Keratinocyte (primary cell): ENCODE measurements around the gene KCNMA1. TPM values are rescaled to one million over a fixed set of nuclear protein-coding genes. Genes with fewer than 3 reads are reported as not detected.

Experiments used
- DNase-seq: peaks from one replicate; pipeline ENCODE4 v3.0.0-alpha.2; 2011; ENCODE audit warnings: low read depth, missing footprints, low spot score
- FAIRE-seq: peaks from 2 replicates; lab custom pipeline; 2011; peaks lifted over from hg19 to GRCh38; lab: Jason Lieb, UNC
- H2AFZ ChIP-seq: 2 replicates; pipeline ENCODE4 v1.6.0; 2012; ENCODE audit warnings: low read length, control low read depth, inconsistent platforms; ENCODE audit not compliant: control insufficient read depth
- H3K27ac ChIP-seq: 2 replicates; pipeline ENCODE4 v1.5.1; 2011; ENCODE audit warnings: low read length; ENCODE audit not compliant: control insufficient read depth, insufficient read depth
- H3K27me3 ChIP-seq: 3 replicates; pipeline ENCODE4 v1.6.0; 2011; ENCODE audit warnings: low read length; ENCODE audit not compliant: control insufficient read depth, insufficient read depth; ENCODE audit errors: extremely low read depth
- H3K36me3 ChIP-seq, 2 experiments: 2 replicates in 1 of 2; 3 replicates in 1 of 2; pipeline ENCODE4 v1.5.1; 2011; ENCODE audit warnings: low read length in 2 of 2, mild to moderate bottlenecking in 1 of 2; ENCODE audit not compliant: control insufficient read depth in 2 of 2, insufficient read depth in 2 of 2; ENCODE audit errors: extremely low read depth in 1 of 2
- H3K4me1 ChIP-seq: 3 replicates; pipeline ENCODE4 v1.5.1; 2011; ENCODE audit warnings: low read length; ENCODE audit not compliant: control insufficient read depth, insufficient read depth; ENCODE audit errors: extremely low read depth
- H3K4me2 ChIP-seq: 3 replicates; pipeline ENCODE4 v1.6.0; 2011; ENCODE audit warnings: low read depth, low read length; ENCODE audit not compliant: control insufficient read depth, insufficient read depth; ENCODE audit errors: extremely low read depth
- H3K4me3 ChIP-seq, 3 experiments: fragments of 200-600 bp in 1 of 3; sonication (generic) in 1 of 3; 2 replicates in 2 of 3; 3 replicates in 1 of 3; pipeline ENCODE4 v1.5.1; 2011 to 2016; ENCODE audit warnings: low read length in 3 of 3, mild to moderate bottlenecking in 3 of 3, control low read depth in 2 of 3, inconsistent platforms in 1 of 3, low read depth in 1 of 3, mixed read lengths in 1 of 3, mixed run types in 1 of 3, moderate library complexity in 1 of 3; ENCODE audit not compliant: control insufficient read depth in 2 of 3, insufficient read depth in 2 of 3; ENCODE audit errors: extremely low read depth in 1 of 3
- H3K79me2 ChIP-seq: 2 replicates; pipeline ENCODE4 v1.6.0; 2012; ENCODE audit warnings: low read length; ENCODE audit not compliant: control insufficient read depth, insufficient read depth
- H3K9ac ChIP-seq: 3 replicates; pipeline ENCODE4 v1.6.0; 2011; ENCODE audit warnings: low read length; ENCODE audit not compliant: control insufficient read depth, insufficient read depth; ENCODE audit errors: extremely low read depth
- H3K9me1 ChIP-seq: 3 replicates; pipeline ENCODE4 v1.6.0; 2011; ENCODE audit warnings: low read length; ENCODE audit not compliant: control insufficient read depth, insufficient read depth; ENCODE audit errors: extremely low read depth
- H3K9me3 ChIP-seq: 2 replicates; pipeline ENCODE4 v1.5.1; 2012; ENCODE audit warnings: low read depth, low read length; ENCODE audit not compliant: control insufficient read depth
- H4K20me1 ChIP-seq: 3 replicates; pipeline ENCODE4 v1.6.0; 2011; ENCODE audit warnings: low read length; ENCODE audit not compliant: control insufficient read depth, insufficient read depth; ENCODE audit errors: extremely low read depth
- CTCF ChIP-seq, 3 experiments: IDR thresholded peaks in 1 of 3; conservative IDR thresholded peaks in 1 of 3; optimal IDR thresholded peaks in 1 of 3; 2 replicates in 2 of 3; 3 replicates in 1 of 3; pipeline versions ENCODE3 to v1.5.1; 2011; ENCODE audit warnings: low read length in 3 of 3, mild to moderate bottlenecking in 3 of 3, moderate library complexity in 2 of 3, control low read depth in 1 of 3, inconsistent platforms in 1 of 3; ENCODE audit not compliant: insufficient read depth in 2 of 3; ENCODE audit errors: extremely low read depth in 1 of 3
- EZH2 ChIP-seq: IDR thresholded peaks from one replicate; pipeline ENCODE4 v1.6.1; 2012; ENCODE audit warnings: inconsistent platforms, mild to moderate bottlenecking, low read length, moderate library complexity
- dilution Hi-C: fragments of 300-500 bp; cut with MboI; formaldehyde crosslinking; loops from one replicate; pipeline ENCODE4 v1.7.0; 2020; ENCODE audit warnings: low sequenced_read_pairs; ENCODE audit not compliant: extremely low pct_ligation_motif_present
- polyA plus RNA-seq, 5 experiments: library from polyadenylated mRNA; depleted of rRNA in 3 of 5; stranded (reverse) in 3 of 5; stranded (forward) in 1 of 5; unstranded in 1 of 5; fragments of >200 nt; gene quantifications; 1 replicate in 1 of 5; 2 replicates in 3 of 5; 3 replicates in 1 of 5; pipeline versions ENCODE4 v1.2.1 to v1.2.3, GENCODE V29; 2011 to 2012; ENCODE audit warnings: missing spikeins in 2 of 5, low read depth in 1 of 5, low replicate concordance in 1 of 5

Gene KCNMA1
- polyA plus RNA-seq, 1 donor (not counting 4 experiments of a cell fraction or from before 2014, with no cell fraction given), result 6.3 TPM

GRCh38 chr10:77144656-77145055, 493.0 kb downstream of the KCNMA1 start:
- Histone ChIP-seq H3K27ac (no peak overlapping the region), H3K4me2 (no peak overlapping the region), H2AFZ (no peak overlapping the region), H3K9ac (no peak overlapping the region), H4K20me1 (no peaks in the 10 kb centered on the region), H3K4me1 (peaks cover 11% of the 10 kb centered on the region), H3K9me1 (no peaks in the 10 kb centered on the region), H3K9me3 (no peaks in the 10 kb centered on the region), H3K4me3 (no peak overlapping the region), H3K27me3 (no peaks in the 10 kb centered on the region), H3K79me2 (no peaks in the 10 kb centered on the region), H3K36me3 (no peaks in the 10 kb centered on the region)
- TF ChIP-seq CTCF (optimal IDR thresholded peaks at IDR 0.05 in 1 of 3, IDR thresholded peaks at IDR 0.05 in 1 of 3, conservative IDR thresholded peaks at IDR 0.05 in 1 of 3; ENCODE audit: extremely low read depth in 1 of 3, insufficient read depth in 2 of 3, low read length in 3 of 3) (no peak), EZH2 (no peak)
- dilution Hi-C loops, result no loop called here
- FAIRE-seq, result no peak
- no peak for DNase-seq

DNA sequence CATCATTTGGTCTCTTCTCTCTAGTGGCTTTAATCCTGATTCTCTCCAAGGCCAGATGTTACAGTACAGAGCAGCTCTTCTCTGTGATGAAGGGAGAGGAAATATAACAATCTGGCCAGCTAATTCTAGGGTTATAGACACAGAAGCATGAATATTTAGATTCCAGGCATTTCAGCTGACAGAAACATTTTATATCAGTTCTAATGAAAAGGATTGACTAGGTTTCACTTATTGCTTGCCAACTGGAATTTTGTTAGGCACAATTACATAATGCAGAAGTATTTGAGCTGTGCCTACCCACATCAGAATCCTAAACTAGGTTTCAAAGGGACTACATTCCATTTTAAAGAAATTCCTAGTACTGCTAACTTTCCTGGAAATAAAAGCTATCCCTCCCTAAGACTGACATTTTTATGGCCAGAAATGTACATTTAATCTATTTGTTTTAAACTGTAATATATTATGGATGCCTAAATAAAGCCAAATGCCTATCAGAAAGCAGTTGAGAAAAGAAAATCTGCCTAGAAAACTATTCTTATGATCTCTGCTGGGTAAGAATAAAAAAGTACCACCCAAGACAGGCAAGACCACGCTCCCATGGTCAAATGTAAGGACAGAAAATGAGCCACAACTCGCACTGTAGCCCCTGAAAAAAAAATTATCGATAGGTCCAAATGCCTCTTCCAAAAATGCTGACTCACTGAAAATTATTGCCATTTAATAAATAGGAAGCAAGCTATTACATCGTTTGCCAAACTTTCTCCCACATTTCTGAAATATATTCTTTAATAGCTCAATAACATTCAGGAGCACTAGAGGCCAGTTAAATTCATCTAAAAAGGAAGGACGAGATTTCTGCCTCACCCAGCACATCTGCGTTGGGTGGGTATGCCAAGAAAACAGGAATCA, 498.1 kb downstream of the KCNMA1 start:
- Histone ChIP-seq H4K20me1 (no peaks in the 10 kb centered on the region), H3K9me1 (no peaks in the 10 kb centered on the region), H3K79me2 (no peaks in the 10 kb centered on the region), H3K4me3 (no peak overlapping the region), H3K9ac (no peak overlapping the region), H3K27me3 (no peaks in the 10 kb centered on the region), H3K4me2 (no peak overlapping the region), H2AFZ (no peak overlapping the region), H3K27ac (no peak overlapping the region), H3K4me1 (no peaks in the 10 kb centered on the region), H3K36me3 (no peaks in the 10 kb centered on the region), H3K9me3 (no peaks in the 10 kb centered on the region)
- DNase-seq (no peak), FAIRE-seq (no peak)
- TF ChIP-seq CTCF (optimal IDR thresholded peaks at IDR 0.05 in 1 of 3, IDR thresholded peaks at IDR 0.05 in 1 of 3, conservative IDR thresholded peaks at IDR 0.05 in 1 of 3; ENCODE audit: extremely low read depth in 1 of 3, insufficient read depth in 2 of 3, low read length in 3 of 3), result no peak
- TF ChIP-seq EZH2, result no peak
- dilution Hi-C loops, result no loop called here
